Small intestine (tissue), 7 donors: Measurements from ENCODE around the gene MAML2. TPM values are rescaled to one million over a fixed set of nuclear protein-coding genes. Genes with fewer than 3 reads are reported as not detected.

Experiments
- DNase-seq, 2 donors: peaks; one replicate each; pipeline versions ENCODE4 v3.0.0 to v3.0.0-alpha.2; 2013
- FAIRE-seq: peaks from 2 replicates; lab custom pipeline; 2012; peaks lifted over from hg19 to GRCh38; lab: Jason Lieb, UNC
- H3K27ac ChIP-seq, 3 donors: one replicate each; pipeline ENCODE4 v1.5.1; 2013; ENCODE audit warnings: low read length in 2 of 3, mild to moderate bottlenecking in 2 of 3, control low read depth in 1 of 3, inconsistent platforms in 1 of 3, low read depth in 1 of 3, moderate library complexity in 1 of 3
- H3K27me3 ChIP-seq, 3 donors: one replicate each; pipeline ENCODE4 v1.6.1; 2013; ENCODE audit warnings: low read length in 3 of 3, inconsistent platforms in 1 of 3; ENCODE audit not compliant: control insufficient read depth in 3 of 3, insufficient read depth in 3 of 3
- H3K36me3 ChIP-seq, 3 donors: one replicate each; pipeline ENCODE4 v1.6.1; 2013; ENCODE audit warnings: low read length in 3 of 3, inconsistent platforms in 1 of 3, low read depth in 1 of 3, mild to moderate bottlenecking in 1 of 3, moderate library complexity in 1 of 3; ENCODE audit not compliant: control insufficient read depth in 3 of 3, insufficient read depth in 2 of 3
- H3K4me1 ChIP-seq, 3 donors: one replicate each; pipeline ENCODE4 v1.6.1; 2013; ENCODE audit warnings: low read length in 2 of 3, inconsistent platforms in 1 of 3, low read depth in 1 of 3, mild to moderate bottlenecking in 1 of 3, moderate library complexity in 1 of 3; ENCODE audit not compliant: control insufficient read depth in 3 of 3, insufficient read depth in 2 of 3
- H3K4me3 ChIP-seq, 3 donors: one replicate each; pipeline ENCODE4 v1.5.1; 2013; ENCODE audit warnings: low read length in 3 of 3, control low read depth in 1 of 3, inconsistent platforms in 1 of 3, low read depth in 1 of 3, mild to moderate bottlenecking in 1 of 3, moderate library complexity in 1 of 3
- H3K9me3 ChIP-seq, 2 donors: one replicate each; pipeline ENCODE4 v1.6.1; 2013; ENCODE audit warnings: low read depth in 1 of 2, low read length in 1 of 2; ENCODE audit not compliant: control insufficient read depth in 2 of 2, insufficient read depth in 1 of 2
- WGBS, 3 donors: extraction: QIAGEN DNeasy Blood & Tissue Kit; methylation state at CpG; one replicate each; pipeline ENCODE4 v1.1.7; 2013; 5-methylcytosine and 5-hydroxymethylcytosine counted together
- polyA plus RNA-seq, 4 donors: library from polyadenylated mRNA; stranded (reverse) in 3 of 4; unstranded in 1 of 4; fragments of 200-250 nt in 3 of 4; fragments of 120-200 nt in 1 of 4; gene quantifications; one replicate each; pipeline versions ENCODE4 v1.2.1 to v1.2.3, GENCODE V29; 2013
- donor health status: healthy with polysubstance abuse.
- donor health status: control.
- donor health status: control.
- donor health status: Bipolar disorder and iron deficiency.
- donor health status: healthy.

The MAML2 gene
- polyA plus RNA-seq, 4 donors: 0.45 to 11.6 (median 1.6) TPM

DNA sequence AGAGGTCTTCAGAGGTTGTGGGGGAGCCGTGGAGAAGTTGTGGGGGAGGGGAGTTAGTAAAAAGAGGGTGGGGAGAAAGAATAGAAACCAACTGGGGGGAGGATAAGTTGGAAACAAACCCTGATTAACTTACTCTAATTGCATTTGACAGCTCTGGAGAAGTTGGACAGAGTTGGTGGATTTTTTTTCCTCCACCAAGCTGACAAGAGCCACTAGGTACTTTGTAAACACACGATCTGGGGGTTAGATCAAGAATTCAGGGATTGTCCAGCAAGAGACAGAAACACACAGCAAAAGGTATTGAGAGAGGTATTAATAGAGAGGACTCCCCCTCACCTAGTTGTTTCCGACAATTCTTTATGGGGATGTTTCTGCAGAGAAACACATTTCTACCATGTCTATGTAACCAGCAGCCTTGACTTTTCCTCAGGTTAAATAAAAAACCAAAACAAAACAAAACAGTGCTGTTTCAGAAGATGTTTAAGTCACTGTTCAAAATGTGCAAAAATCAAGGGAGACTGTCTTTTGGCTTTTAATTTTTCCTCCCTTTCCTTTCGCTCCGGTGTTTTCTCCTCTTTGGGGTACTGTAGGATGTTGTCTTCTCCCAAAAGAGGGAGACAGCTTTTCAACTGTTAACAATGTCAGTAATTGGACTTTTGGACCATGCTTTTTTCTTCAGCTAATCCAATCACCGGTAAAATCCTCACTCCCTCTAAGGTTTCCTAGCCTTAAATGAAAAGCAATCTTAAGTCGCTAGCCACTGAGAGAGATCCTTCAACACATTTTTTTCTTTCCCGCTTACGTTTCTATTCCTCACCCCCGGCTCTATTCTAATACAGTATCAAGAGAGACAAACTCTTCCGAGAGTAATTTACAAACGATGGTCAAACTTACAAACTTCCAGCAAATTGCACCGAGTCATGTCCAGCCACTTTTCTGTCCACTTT, 708 bp downstream of the MAML2 start:
- FAIRE-seq: no peak

DNA sequence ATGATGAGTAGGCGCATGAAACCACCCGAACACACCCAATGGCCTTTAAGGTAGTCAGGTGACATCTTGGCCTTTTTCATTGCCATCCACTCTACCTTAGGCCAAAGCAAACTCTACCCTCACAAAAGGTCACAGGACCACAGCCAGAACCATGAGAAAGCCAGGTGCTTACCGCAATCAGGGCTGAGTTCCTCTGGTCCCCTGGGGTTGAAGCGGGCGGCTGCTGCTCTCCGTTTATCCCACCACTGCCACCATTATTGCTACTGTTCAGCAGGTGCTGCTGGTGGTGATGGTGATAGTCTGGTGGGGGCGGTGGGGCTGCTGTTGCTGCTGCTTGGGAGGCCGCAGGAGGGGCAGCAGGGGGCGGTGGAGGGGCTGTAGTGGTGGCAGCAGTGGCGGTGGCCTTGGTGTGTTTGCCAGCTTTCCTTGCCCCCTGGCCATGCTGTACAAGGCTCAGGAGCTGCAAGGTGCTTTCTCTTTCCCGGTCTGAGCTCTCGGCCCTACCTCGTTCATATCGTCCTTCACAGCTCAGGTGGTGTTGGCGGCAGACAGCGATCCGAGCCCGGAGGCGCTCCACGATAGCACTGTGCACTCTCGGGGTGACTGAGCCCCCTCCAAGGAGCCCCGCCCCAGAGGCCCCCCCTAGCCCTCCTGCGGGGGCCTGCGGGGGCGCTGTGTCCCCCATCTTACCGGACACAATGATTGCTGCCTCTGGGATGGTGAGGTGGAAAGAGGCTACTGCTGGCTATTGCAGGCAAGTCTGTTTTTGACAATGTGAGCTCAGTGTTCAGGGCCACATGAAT, 1.6 kb downstream of the MAML2 start:
- peak; percentile 70 to 84 for DNase-seq
- no peaks in the 10 kb centered on the region for H3K36me3 ChIP-seq
- H3K4me3 ChIP-seq: peak overlapping the region; percentile 75 to 89 (median 79)
- FAIRE-seq: no peak
- H3K27me3 ChIP-seq: no peaks in the 10 kb centered on the region
- peaks cover 4 to 41% (median 20%) of the 10 kb centered on the region in 3 donors for H3K4me1 ChIP-seq
- whole genome bisulfite sequencing, 3 donors: 9 to 21% (median 13%) methylated on average over 25 to 26 of the region's 26 CpGs
- H3K9me3 ChIP-seq: no peaks in the 10 kb centered on the region
- H3K27ac ChIP-seq: peak overlapping the region; percentile 14 to 85 (median 81)

More for the DNA sequence above, 708 bp downstream of the MAML2 start:
- Histone ChIP-seq H3K36me3 (no peaks in the 10 kb centered on the region), H3K4me3 (peak overlapping the region; percentile 75 to 89 (median 79)), H3K27ac (peak overlapping the region in 2 of 3 donors; percentile 81 to 85), H3K4me1 (peaks cover 4 to 38% (median 20%) of the 10 kb centered on the region in 3 donors), H3K27me3 (no peaks in the 10 kb centered on the region), H3K9me3 (no peaks in the 10 kb centered on the region)
- WGBS, 3 donors: 0 to 1% (median 1%) methylated on average over 13 of the region's 13 CpGs
- DNase-seq: peak; percentile 45 to 65

DNA sequence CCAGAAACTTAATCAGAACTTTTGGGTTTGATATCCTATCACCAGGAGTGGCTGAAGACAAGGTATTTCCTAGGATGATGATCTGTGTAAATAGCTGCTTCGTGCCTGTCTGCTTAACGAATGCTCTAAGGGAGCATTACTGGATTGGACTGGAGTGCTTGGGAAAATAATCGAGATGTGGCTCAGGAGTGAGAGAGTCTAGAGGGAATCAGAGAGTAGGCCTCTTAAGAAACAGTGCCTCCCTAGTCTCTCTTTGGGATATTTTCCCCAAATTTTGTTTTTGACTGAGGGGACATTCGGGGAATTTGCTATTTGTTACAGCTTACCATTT, 2.5 kb downstream of the MAML2 start:
- H3K36me3 ChIP-seq: no peaks in the 10 kb centered on the region
- H3K4me1 ChIP-seq: peaks cover 5 to 44% (median 23%) of the 10 kb centered on the region in 3 donors
- 66 to 85% (median 76%) methylated on average over 4 of the region's 4 CpGs for WGBS, 3 donors
- peak overlapping the region in 2 of 3 donors; percentile 81 to 85 for H3K27ac ChIP-seq
- no peak for FAIRE-seq
- peak in 1 of 2 donors; percentile 20 for DNase-seq
- peak overlapping the region in 2 of 3 donors; percentile 31 to 89 for H3K4me3 ChIP-seq
- no peaks in the 10 kb centered on the region for H3K9me3 ChIP-seq
- no peaks in the 10 kb centered on the region for H3K27me3 ChIP-seq

GRCh38 chr11:96339706-96340554, 3.1 kb downstream of the MAML2 start:
- FAIRE-seq (no peak), DNase-seq (no peak)
- Histone ChIP-seq H3K4me1 (peaks cover 7 to 44% (median 25%) of the 10 kb centered on the region in 3 donors), H3K27ac (peak overlapping the region; percentile 45 to 81 (median 57)), H3K4me3 (peak overlapping the region; percentile 2 to 37 (median 31)), H3K36me3 (no peaks in the 10 kb centered on the region), H3K9me3 (no peaks in the 10 kb centered on the region), H3K27me3 (no peaks in the 10 kb centered on the region)
- 66 to 82% (median 76%) methylated on average over 7 of the region's 7 CpGs for WGBS, 3 donors

- no peaks in the 10 kb centered on the region for H3K27me3 ChIP-seq
- no peaks in the 10 kb centered on the region for H3K9me3 ChIP-seq
- peaks cover 7 to 44% (median 30%) of the 10 kb centered on the region in 3 donors for H3K4me1 ChIP-seq
- H3K36me3 ChIP-seq: no peaks in the 10 kb centered on the region
- H3K27ac ChIP-seq: peak overlapping the region; percentile 45 to 81 (median 57)
- DNase-seq: peak; percentile 32 to 65
- no peak for FAIRE-seq
- 25 to 32% (median 26%) methylated on average over 13 of the region's 13 CpGs for WGBS, 3 donors
- peak overlapping the region in 2 of 3 donors; percentile 0 to 37 for H3K4me3 ChIP-seq
These were observed 3.9 kb downstream of the MAML2 start for GRCh38 chr11:96338910-96339705.

DNA sequence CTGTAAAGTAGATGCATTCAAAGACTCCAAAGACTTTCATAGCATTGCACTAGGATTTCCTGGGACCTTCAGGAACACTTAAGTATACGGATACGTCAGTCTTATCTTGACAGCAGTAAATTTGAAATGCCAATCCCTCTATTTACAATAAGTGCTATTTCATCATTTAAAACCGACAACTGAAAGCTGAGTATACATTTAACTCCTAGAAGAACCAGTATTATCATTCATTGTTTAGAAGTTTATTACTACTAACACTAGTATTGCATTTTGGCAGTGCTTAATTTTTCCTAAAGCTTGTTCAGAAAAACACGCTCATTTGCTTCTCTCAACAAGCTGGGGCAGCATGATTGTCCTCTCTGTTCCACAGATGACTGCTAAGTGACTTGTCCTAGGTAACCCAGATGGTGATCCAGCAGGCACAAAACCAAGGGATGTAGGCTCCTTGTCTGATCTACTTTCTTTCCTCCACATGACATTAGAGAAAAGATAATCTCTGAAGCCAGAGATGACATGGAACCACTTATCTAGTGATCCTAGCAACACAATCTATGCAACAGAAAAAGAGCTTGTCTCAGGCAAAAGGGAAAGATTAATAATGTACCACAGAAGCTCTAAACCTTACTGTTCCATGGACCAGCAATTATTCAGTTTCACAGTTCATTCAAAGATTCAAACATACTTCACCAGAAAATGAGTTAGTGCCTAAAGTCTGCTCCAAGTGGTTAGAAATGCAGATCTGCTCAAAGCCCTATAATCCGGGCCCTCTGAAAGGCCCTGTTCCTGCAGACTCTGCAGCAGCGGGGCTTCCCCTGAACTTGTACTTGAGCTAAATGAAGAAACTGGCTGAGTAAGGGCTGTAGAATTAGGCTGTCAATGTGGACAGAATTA, 5.2 kb downstream of the MAML2 start:
- Histone ChIP-seq H3K36me3 (no peaks in the 10 kb centered on the region), H3K4me3 (peak overlapping the region in 1 of 3 donors; percentile 22), H3K27ac (peak overlapping the region in 2 of 3 donors; percentile 29 to 54), H3K9me3 (no peaks in the 10 kb centered on the region), H3K27me3 (no peaks in the 10 kb centered on the region), H3K4me1 (peaks cover 7 to 48% (median 31%) of the 10 kb centered on the region in 3 donors)
- FAIRE-seq (no peak), DNase-seq (peak; percentile 55 to 68)
- 45 to 50% (median 48%) methylated on average over 6 of the region's 6 CpGs for WGBS, 3 donors
